ENCODE measurements around the gene NCCRP1.

NCCRP1 gene

GRCh38 chr19:39171479-39172465 is 25.0 kb upstream of the NCCRP1 start:
- H3K27ac ChIP-seq (ENCODE audit: insufficient read depth in 1 of 2, low read depth in 1 of 2, low read length in 2 of 2, poor library complexity in 1 of 2, severe bottlenecking in 2 of 2): no peak overlapping the region
- H3K4me1 ChIP-seq (ENCODE audit: control extremely low read depth in 1 of 4, control insufficient read depth in 4 of 4, insufficient read depth in 4 of 4, low read length in 3 of 4): peaks cover 0 to 2% (median 0%) of the 10 kb centered on the region in 4 experiments
- no peak overlapping the region for H3K4me3 ChIP-seq (ENCODE audit: control insufficient read depth in 1 of 7, extremely low read depth in 1 of 7, insufficient read depth in 4 of 7, low read depth in 2 of 7, low read length in 6 of 7)
- POLR2A ChIA-PET: interaction anchor here (0.6 kb wide), 1 partner anchor 177 kb away, joined by 3 read pairs; no protein-coding TSS in a partner anchor
- CTCF ChIA-PET: no interaction called here
- no peaks in the 10 kb centered on the region for H3K27me3 ChIP-seq (replicated peaks in 2 of 5; ENCODE audit: control insufficient read depth in 4 of 5, insufficient read depth in 5 of 5, low read length in 4 of 5)
- WGBS (ENCODE audit: insufficient coverage): 92% methylated on average over 26 of the region's 27 CpGs
- H3K36me3 ChIP-seq (ENCODE audit: control insufficient read depth in 4 of 4, insufficient read depth in 4 of 4, low read length in 3 of 4): peaks cover 9 to 59% (median 21%) of the 10 kb centered on the region in 4 experiments
- no peak for DNase-seq
- no peaks in the 10 kb centered on the region for H3K9me3 ChIP-seq (ENCODE audit: control extremely low read depth in 1 of 5, control insufficient read depth in 4 of 5, insufficient read depth in 2 of 5, low read depth in 1 of 5, low read length in 4 of 5)

DNA sequence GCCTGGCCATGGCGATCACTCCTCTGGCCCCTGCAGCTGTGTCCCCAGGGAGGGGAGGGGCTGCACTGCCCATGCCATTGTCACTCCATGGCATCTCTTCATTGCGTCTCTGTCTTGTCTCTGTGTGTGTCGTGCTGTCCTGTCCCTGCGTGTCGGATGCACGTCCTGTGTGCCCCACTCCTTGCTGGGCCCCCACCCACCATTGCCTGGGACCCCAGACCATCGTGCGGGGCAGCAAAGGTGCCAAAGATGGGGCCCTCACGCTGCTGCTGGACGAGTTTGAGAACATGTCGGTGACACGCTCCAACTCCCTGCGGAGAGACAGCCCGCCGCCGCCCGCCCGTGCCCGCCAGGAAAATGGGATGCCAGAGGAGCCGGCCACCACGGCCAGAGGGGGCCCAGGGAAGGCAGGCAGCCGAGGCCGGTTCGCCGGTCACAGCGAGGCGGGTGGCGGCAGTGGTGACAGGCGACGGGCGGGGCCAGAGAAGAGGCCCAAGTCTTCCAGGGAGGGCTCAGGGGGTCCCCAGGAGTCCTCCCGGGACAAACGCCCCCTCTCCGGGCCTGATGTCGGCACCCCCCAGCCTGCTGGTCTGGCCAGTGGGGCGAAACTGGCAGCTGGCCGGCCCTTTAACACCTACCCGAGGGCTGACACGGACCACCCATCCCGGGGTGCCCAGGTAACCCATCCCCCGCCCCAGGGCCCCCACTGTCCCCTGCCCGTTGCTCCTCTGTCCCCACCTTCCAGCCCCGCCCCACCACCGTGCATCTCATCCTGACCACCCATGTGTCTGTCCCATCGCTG is 23.9 kb upstream of the NCCRP1 start:
- POLR2A ChIA-PET: interaction anchor here (0.6 kb wide), 1 partner anchor 178 kb away, joined by 3 read pairs; no protein-coding TSS in a partner anchor
- H3K4me1 ChIP-seq (ENCODE audit: control extremely low read depth in 1 of 4, control insufficient read depth in 4 of 4, insufficient read depth in 4 of 4, low read length in 3 of 4): peaks cover 0 to 2% (median 0%) of the 10 kb centered on the region in 4 experiments
- CTCF ChIA-PET: no interaction called here
- no peak overlapping the region for H3K27ac ChIP-seq (ENCODE audit: insufficient read depth in 1 of 2, low read depth in 1 of 2, low read length in 2 of 2, poor library complexity in 1 of 2, severe bottlenecking in 2 of 2)
- no peaks in the 10 kb centered on the region for H3K9me3 ChIP-seq (ENCODE audit: control extremely low read depth in 1 of 5, control insufficient read depth in 4 of 5, insufficient read depth in 2 of 5, low read depth in 1 of 5, low read length in 4 of 5)
- H3K27me3 ChIP-seq (replicated peaks in 2 of 5; ENCODE audit: control insufficient read depth in 4 of 5, insufficient read depth in 5 of 5, low read length in 4 of 5): no peaks in the 10 kb centered on the region
- WGBS (ENCODE audit: insufficient coverage): 97% methylated on average over 39 of the region's 45 CpGs
- peaks cover 10 to 70% (median 26%) of the 10 kb centered on the region in 4 experiments for H3K36me3 ChIP-seq (ENCODE audit: control insufficient read depth in 4 of 4, insufficient read depth in 4 of 4, low read length in 3 of 4)
- H3K4me3 ChIP-seq (ENCODE audit: control insufficient read depth in 1 of 7, extremely low read depth in 1 of 7, insufficient read depth in 4 of 7, low read depth in 2 of 7, low read length in 6 of 7): no peak overlapping the region
- no peak for DNase-seq

DNA sequence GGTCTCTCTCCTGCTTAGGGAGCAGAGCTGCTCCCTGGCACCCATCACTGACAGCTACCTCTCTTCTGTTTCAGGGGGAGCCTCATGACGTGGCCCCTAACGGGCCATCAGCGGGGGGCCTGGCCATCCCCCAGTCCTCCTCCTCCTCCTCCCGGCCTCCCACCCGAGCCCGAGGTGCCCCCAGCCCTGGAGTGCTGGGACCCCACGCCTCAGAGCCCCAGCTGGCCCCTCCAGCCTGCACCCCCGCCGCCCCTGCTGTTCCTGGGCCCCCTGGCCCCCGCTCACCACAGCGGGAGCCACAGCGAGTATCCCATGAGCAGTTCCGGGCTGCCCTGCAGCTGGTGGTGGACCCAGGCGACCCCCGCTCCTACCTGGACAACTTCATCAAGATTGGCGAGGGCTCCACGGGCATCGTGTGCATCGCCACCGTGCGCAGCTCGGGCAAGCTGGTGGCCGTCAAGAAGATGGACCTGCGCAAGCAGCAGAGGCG is 23.2 kb upstream of the NCCRP1 start:
- ChIA-PET POLR2A (no interaction called here), CTCF (no interaction called here)
- H3K27me3 ChIP-seq (replicated peaks in 2 of 5; ENCODE audit: control insufficient read depth in 4 of 5, insufficient read depth in 5 of 5, low read length in 4 of 5): no peaks in the 10 kb centered on the region
- H3K4me3 ChIP-seq (ENCODE audit: control insufficient read depth in 1 of 7, extremely low read depth in 1 of 7, insufficient read depth in 4 of 7, low read depth in 2 of 7, low read length in 6 of 7): no peak overlapping the region
- no peak overlapping the region for H3K27ac ChIP-seq (ENCODE audit: insufficient read depth in 1 of 2, low read depth in 1 of 2, low read length in 2 of 2, poor library complexity in 1 of 2, severe bottlenecking in 2 of 2)
- no peak for DNase-seq
- peaks cover 12 to 75% (median 28%) of the 10 kb centered on the region in 4 experiments for H3K36me3 ChIP-seq (ENCODE audit: control insufficient read depth in 4 of 4, insufficient read depth in 4 of 4, low read length in 3 of 4)
- 96% methylated on average over 21 of the region's 25 CpGs for WGBS (ENCODE audit: insufficient coverage)
- no peaks in the 10 kb centered on the region for H3K9me3 ChIP-seq (ENCODE audit: control extremely low read depth in 1 of 5, control insufficient read depth in 4 of 5, insufficient read depth in 2 of 5, low read depth in 1 of 5, low read length in 4 of 5)
- peaks cover 0 to 2% (median 0%) of the 10 kb centered on the region in 4 experiments for H3K4me1 ChIP-seq (ENCODE audit: control extremely low read depth in 1 of 4, control insufficient read depth in 4 of 4, insufficient read depth in 4 of 4, low read length in 3 of 4)

- H3K4me3 ChIP-seq (ENCODE audit: control insufficient read depth in 1 of 7, extremely low read depth in 1 of 7, insufficient read depth in 4 of 7, low read depth in 2 of 7, low read length in 6 of 7): no peak overlapping the region
- CTCF ChIA-PET: interaction anchor here (1.5 kb wide), 1 partner anchor 29 kb away, joined by 3 read pairs; no protein-coding TSS in a partner anchor
- H3K9me3 ChIP-seq (ENCODE audit: control extremely low read depth in 1 of 5, control insufficient read depth in 4 of 5, insufficient read depth in 2 of 5, low read depth in 1 of 5, low read length in 4 of 5): no peaks in the 10 kb centered on the region
- H3K36me3 ChIP-seq (ENCODE audit: control insufficient read depth in 4 of 4, insufficient read depth in 4 of 4, low read length in 3 of 4): peaks cover 9 to 78% (median 29%) of the 10 kb centered on the region in 4 experiments
- H3K4me1 ChIP-seq (ENCODE audit: control extremely low read depth in 1 of 4, control insufficient read depth in 4 of 4, insufficient read depth in 4 of 4, low read length in 3 of 4): peaks cover 0 to 2% (median 0%) of the 10 kb centered on the region in 4 experiments
- POLR2A ChIA-PET: no interaction called here
- no peaks in the 10 kb centered on the region for H3K27me3 ChIP-seq (replicated peaks in 2 of 5; ENCODE audit: control insufficient read depth in 4 of 5, insufficient read depth in 5 of 5, low read length in 4 of 5)
- no peak for DNase-seq
- WGBS (ENCODE audit: insufficient coverage): 99% methylated on average over 15 of the region's 16 CpGs
- H3K27ac ChIP-seq (ENCODE audit: insufficient read depth in 1 of 2, low read depth in 1 of 2, low read length in 2 of 2, poor library complexity in 1 of 2, severe bottlenecking in 2 of 2): no peak overlapping the region
Measured at GRCh38 chr19:39174142-39174541, 22.6 kb upstream of the NCCRP1 start.

- POLR2A ChIA-PET: no interaction called here
Measured at GRCh38 chr19:39174558-39175544, 21.9 kb upstream of the NCCRP1 start.

GRCh38 chr19:39175564-39175963 is 21.2 kb upstream of the NCCRP1 start:
- Histone ChIP-seq H3K27ac (ENCODE audit: insufficient read depth in 1 of 2, low read depth in 1 of 2, low read length in 2 of 2, poor library complexity in 1 of 2, severe bottlenecking in 2 of 2) (no peak overlapping the region), H3K27me3 (replicated peaks in 2 of 5; ENCODE audit: control insufficient read depth in 4 of 5, insufficient read depth in 5 of 5, low read length in 4 of 5) (no peaks in the 10 kb centered on the region), H3K9me3 (ENCODE audit: control extremely low read depth in 1 of 5, control insufficient read depth in 4 of 5, insufficient read depth in 2 of 5, low read depth in 1 of 5, low read length in 4 of 5) (no peaks in the 10 kb centered on the region), H3K4me3 (ENCODE audit: control insufficient read depth in 1 of 7, extremely low read depth in 1 of 7, insufficient read depth in 4 of 7, low read depth in 2 of 7, low read length in 6 of 7) (no peak overlapping the region), H3K4me1 (ENCODE audit: control extremely low read depth in 1 of 4, control insufficient read depth in 4 of 4, insufficient read depth in 4 of 4, low read length in 3 of 4) (peaks cover 0 to 2% (median 0%) of the 10 kb centered on the region in 4 experiments), H3K36me3 (ENCODE audit: control insufficient read depth in 4 of 4, insufficient read depth in 4 of 4, low read length in 3 of 4) (peaks cover 9 to 77% (median 28%) of the 10 kb centered on the region in 4 experiments)
- DNase-seq: no peak
- CTCF ChIA-PET: interaction anchor here (1.3 to 1.5 kb wide), 2 partner anchors 23 to 30 kb away, joined by 3 read pairs; no protein-coding TSS in a partner anchor
- POLR2A ChIA-PET: no interaction called here
- WGBS (ENCODE audit: insufficient coverage): 100% methylated on average over 7 of the region's 7 CpGs

More at GRCh38 chr19:39174558-39175544, 21.9 kb upstream of the NCCRP1 start:
- WGBS (ENCODE audit: insufficient coverage): 96% methylated on average over 38 of the region's 43 CpGs
- CTCF ChIA-PET: interaction anchor here (1.3 to 1.5 kb wide), 2 partner anchors 24 to 30 kb away, joined by 3 read pairs; no protein-coding TSS in a partner anchor
- no peaks in the 10 kb centered on the region for H3K9me3 ChIP-seq (ENCODE audit: control extremely low read depth in 1 of 5, control insufficient read depth in 4 of 5, insufficient read depth in 2 of 5, low read depth in 1 of 5, low read length in 4 of 5)
- DNase-seq: no peak
- H3K4me3 ChIP-seq (ENCODE audit: control insufficient read depth in 1 of 7, extremely low read depth in 1 of 7, insufficient read depth in 4 of 7, low read depth in 2 of 7, low read length in 6 of 7): no peak overlapping the region
- peaks cover 0 to 2% (median 0%) of the 10 kb centered on the region in 4 experiments for H3K4me1 ChIP-seq (ENCODE audit: control extremely low read depth in 1 of 4, control insufficient read depth in 4 of 4, insufficient read depth in 4 of 4, low read length in 3 of 4)
- no peaks in the 10 kb centered on the region for H3K27me3 ChIP-seq (replicated peaks in 2 of 5; ENCODE audit: control insufficient read depth in 4 of 5, insufficient read depth in 5 of 5, low read length in 4 of 5)
- peaks cover 9 to 79% (median 29%) of the 10 kb centered on the region in 4 experiments for H3K36me3 ChIP-seq (ENCODE audit: control insufficient read depth in 4 of 4, insufficient read depth in 4 of 4, low read length in 3 of 4)
- H3K27ac ChIP-seq (ENCODE audit: insufficient read depth in 1 of 2, low read depth in 1 of 2, low read length in 2 of 2, poor library complexity in 1 of 2, severe bottlenecking in 2 of 2): no peak overlapping the region
